Mesothelial cell of epicardium (in vitro differentiated cells): Measurements from ENCODE around the gene MAP4K3. TPM values are rescaled to one million over a fixed set of nuclear protein-coding genes. Genes with fewer than 3 reads are reported as not detected.

Experiments
- DNase-seq, 2 experiments: peaks; one replicate each; pipeline ENCODE4 v3.0.0; 2021; ENCODE audit warnings: low spot score in 2 of 2; ENCODE audit not compliant: unreplicated experiment in 2 of 2
- H3K27ac Mint-ChIP-seq: 2 replicates; pipeline ENCODE4 v1.8.0; 2021; ENCODE audit warnings: mixed read lengths
- H3K27me3 Mint-ChIP-seq: 2 replicates; pipeline ENCODE4 v1.8.0; 2021; ENCODE audit warnings: low read depth, mixed read lengths
- H3K36me3 Mint-ChIP-seq: 2 replicates; pipeline ENCODE4 v1.8.0; 2021; ENCODE audit warnings: mixed read lengths
- H3K4me1 Mint-ChIP-seq: 2 replicates; pipeline ENCODE4 v1.8.0; 2021; ENCODE audit warnings: mixed read lengths
- H3K4me3 Mint-ChIP-seq: 2 replicates; pipeline ENCODE4 v1.8.0; 2021; ENCODE audit warnings: mild to moderate bottlenecking, moderate library complexity, mixed read lengths
- H3K9me3 Mint-ChIP-seq: 2 replicates; pipeline ENCODE4 v1.8.0; 2021; ENCODE audit warnings: mixed read lengths
- total RNA-seq: library from RNA; stranded (reverse); gene quantifications from 3 replicates; pipeline ENCODE4 v1.2.1, GENCODE V29; 2021
- TF ChIP-seq, protein P1 (sequence below): fragments of 200-600 bp; sonication (generic); IDR thresholded peaks from one replicate; pipeline ENCODE4 v1.5.0; 2021; ENCODE audit warnings: antibody characterized with exemption; ENCODE audit not compliant: unreplicated experiment

The MAP4K3 gene
- total RNA-seq, 1 donor from 2014 or later = 78.0 TPM

DNA sequence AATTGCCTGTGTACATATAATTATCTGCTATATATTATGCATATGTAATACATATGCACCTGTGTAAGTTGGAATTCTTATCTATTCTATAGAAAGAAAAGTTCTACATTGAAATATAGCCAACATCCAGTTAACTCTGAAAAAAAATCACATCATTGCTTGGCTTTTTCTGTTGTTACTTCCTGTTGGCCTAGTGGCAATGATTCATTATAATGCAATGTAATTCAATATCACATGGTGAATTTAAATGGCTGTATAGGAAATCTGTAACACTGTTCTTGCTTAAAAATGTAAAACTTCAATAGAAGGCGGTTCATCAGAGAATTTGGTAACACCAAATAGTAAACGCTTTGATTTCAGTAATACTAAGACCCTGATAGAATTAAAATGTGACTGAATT, 44.5 kb upstream of the MAP4K3 start:
- Mint-ChIP-seq H3K4me1 (peaks cover 25% of the 10 kb centered on the region), H3K36me3 (peaks cover 13% of the 10 kb centered on the region), H3K9me3 (peaks cover 12% of the 10 kb centered on the region), H3K27ac (no peak overlapping the region), H3K4me3 (no peak overlapping the region), H3K27me3 (no peaks in the 10 kb centered on the region)
- DNase-seq = no peak
- TF ChIP-seq, protein P1, sequence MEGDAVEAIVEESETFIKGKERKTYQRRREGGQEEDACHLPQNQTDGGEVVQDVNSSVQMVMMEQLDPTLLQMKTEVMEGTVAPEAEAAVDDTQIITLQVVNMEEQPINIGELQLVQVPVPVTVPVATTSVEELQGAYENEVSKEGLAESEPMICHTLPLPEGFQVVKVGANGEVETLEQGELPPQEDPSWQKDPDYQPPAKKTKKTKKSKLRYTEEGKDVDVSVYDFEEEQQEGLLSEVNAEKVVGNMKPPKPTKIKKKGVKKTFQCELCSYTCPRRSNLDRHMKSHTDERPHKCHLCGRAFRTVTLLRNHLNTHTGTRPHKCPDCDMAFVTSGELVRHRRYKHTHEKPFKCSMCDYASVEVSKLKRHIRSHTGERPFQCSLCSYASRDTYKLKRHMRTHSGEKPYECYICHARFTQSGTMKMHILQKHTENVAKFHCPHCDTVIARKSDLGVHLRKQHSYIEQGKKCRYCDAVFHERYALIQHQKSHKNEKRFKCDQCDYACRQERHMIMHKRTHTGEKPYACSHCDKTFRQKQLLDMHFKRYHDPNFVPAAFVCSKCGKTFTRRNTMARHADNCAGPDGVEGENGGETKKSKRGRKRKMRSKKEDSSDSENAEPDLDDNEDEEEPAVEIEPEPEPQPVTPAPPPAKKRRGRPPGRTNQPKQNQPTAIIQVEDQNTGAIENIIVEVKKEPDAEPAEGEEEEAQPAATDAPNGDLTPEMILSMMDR = no peak

DNA sequence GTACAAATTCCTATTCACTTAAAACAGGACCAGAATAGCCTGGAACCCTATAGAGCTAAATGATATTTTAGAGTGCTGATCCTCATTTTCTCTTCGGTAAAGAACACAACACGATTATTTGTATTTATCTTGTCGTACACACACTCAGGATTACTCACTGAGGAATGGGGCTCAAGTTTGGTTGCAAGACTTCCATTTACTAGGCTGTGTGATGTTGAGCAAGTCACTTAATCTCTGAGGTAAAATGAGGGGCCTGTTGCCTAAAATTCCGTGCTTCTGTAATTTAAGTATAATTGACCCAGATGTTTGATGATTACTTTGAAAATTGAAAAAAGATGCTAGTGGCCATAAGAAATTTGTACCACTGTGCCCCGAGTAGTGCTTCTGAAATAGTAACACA, 42.6 kb upstream of the MAP4K3 start:
- TF ChIP-seq, protein P1 = no peak
- Mint-ChIP-seq H3K27ac (no peak overlapping the region), H3K9me3 (peaks cover 12% of the 10 kb centered on the region), H3K4me1 (peaks cover 14% of the 10 kb centered on the region), H3K27me3 (no peaks in the 10 kb centered on the region), H3K36me3 (peaks cover 13% of the 10 kb centered on the region), H3K4me3 (no peak overlapping the region)
- no peak for DNase-seq

GRCh38 chr2:39479053-39479670, 42.1 kb upstream of the MAP4K3 start:
- H3K9me3 Mint-ChIP-seq = peaks cover 12% of the 10 kb centered on the region
- peaks cover 8% of the 10 kb centered on the region for H3K4me1 Mint-ChIP-seq
- TF ChIP-seq, protein P1 = no peak
- no peak overlapping the region for H3K4me3 Mint-ChIP-seq
- peaks cover 13% of the 10 kb centered on the region for H3K36me3 Mint-ChIP-seq
- no peaks in the 10 kb centered on the region for H3K27me3 Mint-ChIP-seq
- no peak for DNase-seq
- no peak overlapping the region for H3K27ac Mint-ChIP-seq

GRCh38 chr2:39476524-39476923, 39.4 kb upstream of the MAP4K3 start:
- peaks cover 13% of the 10 kb centered on the region for H3K36me3 Mint-ChIP-seq
- DNase-seq = no peak
- H3K4me1 Mint-ChIP-seq = no peaks in the 10 kb centered on the region
- TF ChIP-seq, protein P1 = no peak
- no peak overlapping the region for H3K4me3 Mint-ChIP-seq
- H3K27me3 Mint-ChIP-seq = no peaks in the 10 kb centered on the region
- no peak overlapping the region for H3K27ac Mint-ChIP-seq
- peaks cover 12% of the 10 kb centered on the region for H3K9me3 Mint-ChIP-seq

DNA sequence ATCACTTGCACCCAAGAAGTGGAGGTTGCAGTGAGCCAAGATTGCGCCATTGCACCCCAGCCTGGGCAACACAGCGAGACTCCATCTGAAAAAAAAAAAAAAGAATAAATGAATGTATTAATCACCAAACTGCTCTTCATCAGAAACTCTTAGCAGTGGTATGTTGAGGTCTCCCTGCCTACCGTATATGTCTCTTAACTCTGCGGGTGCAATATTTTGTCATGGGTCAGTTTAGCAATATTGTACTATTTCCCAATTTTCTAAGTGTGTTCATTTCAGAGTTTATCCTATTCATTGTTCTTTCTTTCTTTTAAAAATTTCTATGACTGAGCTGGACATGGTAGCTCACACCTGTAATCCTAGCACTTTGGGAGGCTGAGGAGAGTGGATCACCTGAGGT, 37.9 kb upstream of the MAP4K3 start:
- TF ChIP-seq, protein P1 = no peak
- DNase-seq = no peak
- no peak overlapping the region for H3K4me3 Mint-ChIP-seq
- H3K4me1 Mint-ChIP-seq = peaks cover 13% of the 10 kb centered on the region
- H3K27me3 Mint-ChIP-seq = no peaks in the 10 kb centered on the region
- H3K9me3 Mint-ChIP-seq = peaks cover 12% of the 10 kb centered on the region
- H3K27ac Mint-ChIP-seq = no peak overlapping the region
- peaks cover 13% of the 10 kb centered on the region for H3K36me3 Mint-ChIP-seq

DNA sequence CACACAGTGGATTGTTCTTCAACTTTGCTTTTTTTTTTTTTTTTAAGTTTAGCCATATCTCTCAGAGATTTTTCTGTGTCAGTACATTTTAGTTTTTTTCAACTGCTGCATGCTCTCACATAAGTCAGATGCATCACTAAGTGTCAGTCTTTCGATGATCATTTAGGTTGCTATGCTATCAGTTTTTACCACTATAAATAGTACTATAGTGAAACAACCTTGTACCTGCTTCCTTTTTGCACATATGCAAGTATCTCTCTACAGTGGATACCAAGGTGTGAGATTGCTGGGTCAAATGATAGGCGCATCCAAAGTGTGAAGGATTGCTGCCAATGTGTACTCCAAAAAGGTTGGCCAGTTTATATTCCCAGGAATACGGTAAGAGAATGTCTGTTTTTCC, 33.5 kb upstream of the MAP4K3 start:
- Mint-ChIP-seq H3K27me3 (no peaks in the 10 kb centered on the region), H3K4me3 (no peak overlapping the region), H3K4me1 (peaks cover 41% of the 10 kb centered on the region), H3K9me3 (no peaks in the 10 kb centered on the region), H3K36me3 (no peaks in the 10 kb centered on the region), H3K27ac (peak overlapping the region; percentile 87)
- TF ChIP-seq, protein P1 = no peak
- DNase-seq = no peak
